ENCODE data around the gene DHCR24.
"Not testable (repeated sequence)": the region's sequence is repeated elsewhere in the genome, so short reads cannot be mapped to it uniquely, and the experiment has no call there.

DHCR24 gene

GRCh38 chr1:54888080-54888733 is 1.2 kb upstream of the DHCR24 start:
- DNase-seq (ENCODE audit: extremely low read depth in 1 of 2, low read depth in 1 of 2): no peak

- no peak for DNase-seq (ENCODE audit: extremely low read depth in 1 of 2, low read depth in 1 of 2)
Observed at GRCh38 chr1:54887665-54888071, 673 bp upstream of the DHCR24 start.

- no peak for DNase-seq (ENCODE audit: extremely low read depth in 1 of 2, low read depth in 1 of 2)
Observed at GRCh38 chr1:54885807-54886723, 930 bp downstream of the DHCR24 start.

GRCh38 chr1:54885237-54885679 is 1.7 kb downstream of the DHCR24 start:
- DNase-seq (ENCODE audit: extremely low read depth in 1 of 2, low read depth in 1 of 2): no peak

GRCh38 chr1:54884768-54885167 is 2.2 kb downstream of the DHCR24 start:
- no peak for DNase-seq (ENCODE audit: extremely low read depth in 1 of 2, low read depth in 1 of 2)

- DNase-seq (ENCODE audit: extremely low read depth in 1 of 2, low read depth in 1 of 2): no peak
Observed at GRCh38 chr1:54884135-54884586, 2.8 kb downstream of the DHCR24 start.

- DNase-seq (ENCODE audit: extremely low read depth in 1 of 2, low read depth in 1 of 2): no peak
Observed at GRCh38 chr1:54883349-54884102, 3.5 kb downstream of the DHCR24 start.

GRCh38 chr1:54882519-54882918 is 4.5 kb downstream of the DHCR24 start:
- no peak for DNase-seq (ENCODE audit: extremely low read depth in 1 of 2, low read depth in 1 of 2)

- DNase-seq (ENCODE audit: extremely low read depth in 1 of 2, low read depth in 1 of 2): not testable (repeated sequence)
Observed at GRCh38 chr1:54881604-54882003, 5.4 kb downstream of the DHCR24 start.

GRCh38 chr1:54879872-54880271 is 7.1 kb downstream of the DHCR24 start:
- DNase-seq (ENCODE audit: extremely low read depth in 1 of 2, low read depth in 1 of 2): no peak

- DNase-seq (ENCODE audit: extremely low read depth in 1 of 2, low read depth in 1 of 2): no peak
Observed at GRCh38 chr1:54876814-54877213, 10.2 kb downstream of the DHCR24 start.

GRCh38 chr1:54875000-54875399 is 12.0 kb downstream of the DHCR24 start:
- DNase-seq (ENCODE audit: extremely low read depth in 1 of 2, low read depth in 1 of 2): no peak

- DNase-seq (ENCODE audit: extremely low read depth in 1 of 2, low read depth in 1 of 2): no peak
Observed at GRCh38 chr1:54874079-54874830, 12.7 kb downstream of the DHCR24 start.

- no peak for DNase-seq (ENCODE audit: extremely low read depth in 1 of 2, low read depth in 1 of 2)
Observed at GRCh38 chr1:54872036-54872331, 15.0 kb downstream of the DHCR24 start.

GRCh38 chr1:54871275-54872035 is 15.5 kb downstream of the DHCR24 start:
- DNase-seq (ENCODE audit: extremely low read depth in 1 of 2, low read depth in 1 of 2): no peak

- no peak for DNase-seq (ENCODE audit: extremely low read depth in 1 of 2, low read depth in 1 of 2)
Observed at GRCh38 chr1:54870869-54871268, 16.1 kb downstream of the DHCR24 start.

- DNase-seq (ENCODE audit: extremely low read depth in 1 of 2, low read depth in 1 of 2): no peak
Observed at GRCh38 chr1:54869173-54869851, 17.7 kb downstream of the DHCR24 start.

- DNase-seq (ENCODE audit: extremely low read depth in 1 of 2, low read depth in 1 of 2): no peak
Observed at GRCh38 chr1:54867717-54868057, 19.3 kb downstream of the DHCR24 start.
